H1 (cell line): ENCODE data around the gene STAT1. TPM values are rescaled to one million over a fixed set of nuclear protein-coding genes. Genes with fewer than 3 reads are reported as not detected.

Experiments
- CTCF ChIA-PET: fragments of 300-600 bp; sonication (Branson Sonifier 250); formaldehyde crosslinking; loops from one replicate; lab custom pipeline; 2021; ENCODE audit not compliant: partially characterized antibody; lab: Charles Lee
- POLR2A ChIA-PET: fragments of 300-600 bp; sonication (Branson Sonifier 250); formaldehyde crosslinking; loops from one replicate; lab custom pipeline; 2021; ENCODE audit warnings: inconsistent platforms; ENCODE audit not compliant: partially characterized antibody; lab: Charles Lee
- DNase-seq, 2 experiments: peaks; one replicate each; pipeline versions ENCODE4 v3.0.0 to v3.0.0-alpha.2; 2010 to 2022; ENCODE audit warnings: low spot score in 2 of 2, low read depth in 1 of 2, mixed read lengths in 1 of 2
- FAIRE-seq: peaks from 2 replicates; lab custom pipeline; 2011; peaks lifted over from hg19 to GRCh38; lab: Jason Lieb, UNC
- H2AFZ ChIP-seq: 2 replicates; pipeline ENCODE4 v1.8.1; 2012; ENCODE audit warnings: low read length, inconsistent platforms
- H2AK5ac ChIP-seq: 2 replicates; pipeline ENCODE4 v1.6.1; 2013; ENCODE audit warnings: low read depth, low read length
- H2BK120ac ChIP-seq: replicated peaks from 2 replicates; pipeline ENCODE3; 2013; ENCODE audit warnings: low read depth, low read length, inconsistent platforms
- H2BK12ac ChIP-seq: 2 replicates; pipeline ENCODE4 v1.6.1; 2013; ENCODE audit warnings: low read depth, low read length
- H2BK15ac ChIP-seq: 2 replicates; pipeline ENCODE4 v1.6.1; 2013; ENCODE audit warnings: low read length
- H2BK20ac ChIP-seq: 2 replicates; pipeline ENCODE4 v1.6.1; 2013; ENCODE audit warnings: low read length
- H2BK5ac ChIP-seq: 2 replicates; pipeline ENCODE4 v1.6.1; 2013; ENCODE audit warnings: low read depth, low read length
- H3K14ac ChIP-seq: 2 replicates; pipeline ENCODE4 v1.6.1; 2013; ENCODE audit warnings: inconsistent platforms; ENCODE audit not compliant: insufficient read length
- H3K18ac ChIP-seq: 2 replicates; pipeline ENCODE4 v1.6.1; 2013; ENCODE audit warnings: low read length; ENCODE audit errors: extremely low read depth
- H3K23ac ChIP-seq: 2 replicates; pipeline ENCODE4 v1.6.1; 2013; ENCODE audit warnings: inconsistent platforms; ENCODE audit not compliant: insufficient read length
- H3K23me2 ChIP-seq: 2 replicates; pipeline ENCODE4 v1.6.1; 2013; ENCODE audit warnings: low read depth, low read length
- H3K27ac ChIP-seq: 2 replicates; pipeline ENCODE4 v1.6.1; 2011; ENCODE audit warnings: low read depth, low read length, inconsistent platforms
- H3K27me3 ChIP-seq, 4 experiments: replicated peaks in 1 of 4; 1 replicate in 1 of 4; 2 replicates in 3 of 4; pipeline versions ENCODE4 v1.6.1 to v1.8.1; 2011 to 2013; ENCODE audit warnings: low read length in 3 of 4, mild to moderate bottlenecking in 3 of 4, inconsistent platforms in 2 of 4, mixed read lengths in 2 of 4, moderate library complexity in 1 of 4; ENCODE audit not compliant: control insufficient read depth in 3 of 4, insufficient read depth in 3 of 4; ENCODE audit errors: extremely low read depth in 1 of 4
- H3K36me3 ChIP-seq, 4 experiments: 2 replicates each; pipeline versions ENCODE4 v1.6.1 to v1.8.1; 2011 to 2013; ENCODE audit warnings: mild to moderate bottlenecking in 4 of 4, low read length in 3 of 4, moderate library complexity in 2 of 4, control low read depth in 1 of 4, inconsistent platforms in 1 of 4; ENCODE audit not compliant: insufficient read depth in 4 of 4, control insufficient read depth in 2 of 4
- H3K4ac ChIP-seq: replicated peaks from 2 replicates; pipeline ENCODE3; 2013; ENCODE audit warnings: low read length, low read depth, mixed read lengths, inconsistent platforms; ENCODE audit not compliant: insufficient read length
- H3K4me1 ChIP-seq, 4 experiments: replicated peaks in 1 of 4; 1 replicate in 1 of 4; 2 replicates in 3 of 4; pipeline versions ENCODE4 v1.6.1 to v1.8.1; 2011 to 2013; ENCODE audit warnings: low read length in 3 of 4, inconsistent platforms in 2 of 4, mixed read lengths in 1 of 4; ENCODE audit not compliant: insufficient read depth in 4 of 4, control insufficient read depth in 3 of 4
- H3K4me2 ChIP-seq, 2 experiments: 2 replicates each; pipeline versions ENCODE4 v1.6.1 to v1.8.1; 2011 to 2013; ENCODE audit warnings: low read depth in 2 of 2, low read length in 2 of 2, control low read depth in 1 of 2, inconsistent platforms in 1 of 2, mild to moderate bottlenecking in 1 of 2; ENCODE audit not compliant: insufficient read depth in 1 of 2
- H3K4me3 ChIP-seq, 4 experiments: fragments of 200-600, 300-600 bp in 1 of 4; sonication (generic), shearing (Covaris generic), sonication (Bioruptor Twin) in 1 of 4; 2 replicates each; pipeline versions ENCODE4 v1.5.1 to v1.8.1; 2011 to 2016; ENCODE audit warnings: low read length in 4 of 4, low read depth in 3 of 4, control low read depth in 2 of 4, inconsistent platforms in 2 of 4, mild to moderate bottlenecking in 2 of 4, mixed read lengths in 1 of 4, moderate library complexity in 1 of 4; ENCODE audit not compliant: insufficient read depth in 2 of 4; ENCODE audit errors: extremely low read depth in 1 of 4
- H3K56ac ChIP-seq: replicated peaks from 2 replicates; pipeline ENCODE3; 2013; ENCODE audit warnings: low read depth, mild to moderate bottlenecking, mixed read lengths, low read length, inconsistent platforms; ENCODE audit not compliant: insufficient read length
- H3K79me1 ChIP-seq: 2 replicates; pipeline ENCODE4 v1.6.1; 2013; ENCODE audit warnings: low read depth, low read length, control low read depth
- H3K79me2 ChIP-seq, 2 experiments: 2 replicates each; pipeline versions ENCODE4 v1.6.1 to v1.8.1; 2012 to 2013; ENCODE audit warnings: low read length in 2 of 2, mild to moderate bottlenecking in 2 of 2, inconsistent platforms in 1 of 2; ENCODE audit not compliant: insufficient read depth in 2 of 2, control insufficient read depth in 1 of 2
- H3K9ac ChIP-seq, 4 experiments: replicated peaks in 1 of 4; 1 replicate in 1 of 4; 2 replicates in 3 of 4; pipeline versions ENCODE4 v1.6.1 to v1.8.1; 2011 to 2013; ENCODE audit warnings: low read depth in 3 of 4, low read length in 3 of 4, control low read depth in 2 of 4, mild to moderate bottlenecking in 2 of 4, moderate library complexity in 2 of 4, inconsistent platforms in 1 of 4; ENCODE audit errors: extremely low read depth in 1 of 4
- H3K9me3 ChIP-seq, 2 experiments: 2 replicates each; pipeline versions ENCODE4 v1.6.1 to v1.8.1; 2012 to 2013; ENCODE audit warnings: mild to moderate bottlenecking in 2 of 2, moderate library complexity in 2 of 2, control low read depth in 1 of 2, inconsistent platforms in 1 of 2, low read depth in 1 of 2, low read length in 1 of 2, mixed read lengths in 1 of 2; ENCODE audit not compliant: insufficient read depth in 2 of 2
- H4K20me1 ChIP-seq, 2 experiments: replicated peaks in 1 of 2; 2 replicates each; pipeline versions ENCODE3 to v1.8.1; 2011 to 2013; ENCODE audit warnings: inconsistent platforms in 2 of 2, low read length in 2 of 2, mild to moderate bottlenecking in 1 of 2; ENCODE audit not compliant: insufficient read depth in 2 of 2, control insufficient read depth in 1 of 2
- H4K5ac ChIP-seq: 2 replicates; pipeline ENCODE4 v1.6.1; 2013; ENCODE audit warnings: low read length, low read depth, mixed read lengths, inconsistent platforms; ENCODE audit not compliant: insufficient read length
- H4K8ac ChIP-seq: 2 replicates; pipeline ENCODE4 v1.8.0; 2013; ENCODE audit warnings: mild to moderate bottlenecking, moderate library complexity, low read length, inconsistent platforms; ENCODE audit not compliant: insufficient read depth; ENCODE audit errors: extremely low read depth
- H4K91ac ChIP-seq: replicated peaks from 2 replicates; pipeline ENCODE3; 2013; ENCODE audit warnings: low read length, mixed read lengths, inconsistent platforms; ENCODE audit not compliant: insufficient read length
- CBX8 ChIP-seq: fragments of 300-800, 300-1000 bp; sonication (generic); IDR thresholded peaks from 2 replicates; pipeline ENCODE4 v1.7.1; 2016; ENCODE audit warnings: low read depth, low read length, borderline replicate concordance
- CHD2 ChIP-seq: IDR thresholded peaks from 2 replicates; pipeline ENCODE4 v1.6.1; 2012; ENCODE audit warnings: low read length, improper control_type of control experiment
- CTBP2 ChIP-seq: IDR thresholded peaks from 2 replicates; pipeline ENCODE4 v1.7.0; 2011; ENCODE audit warnings: borderline replicate concordance, mild to moderate bottlenecking, moderate library complexity, mixed read lengths, low read length; ENCODE audit not compliant: insufficient read depth, insufficient read length
- EP300 ChIP-seq, 2 experiments: IDR thresholded peaks; 1 replicate in 1 of 2; 2 replicates in 1 of 2; pipeline ENCODE4 v1.6.1; 2011 to 2012; ENCODE audit warnings: low read depth in 2 of 2, low read length in 2 of 2, mild to moderate bottlenecking in 2 of 2, borderline replicate concordance in 1 of 2, inconsistent platforms in 1 of 2, moderate library complexity in 1 of 2
- JUN ChIP-seq: IDR thresholded peaks from 2 replicates; pipeline ENCODE4 v1.6.1; 2011; ENCODE audit warnings: low read depth, mild to moderate bottlenecking, improper control_type of control experiment, low read length
- KDM5A ChIP-seq: fragments of 200-600 bp; IDR thresholded peaks from 2 replicates; pipeline ENCODE4 v1.7.1; 2012; ENCODE audit warnings: mild to moderate bottlenecking, low read length, inconsistent platforms, mixed read lengths
- PHF8 ChIP-seq: fragments of 200-600 bp; sonication (generic); conservative IDR thresholded peaks from 2 replicates; pipeline ENCODE4 v1.7.1; 2012; ENCODE audit warnings: low read depth, mild to moderate bottlenecking, inconsistent platforms, low read length, moderate library complexity
- POU5F1 ChIP-seq: IDR thresholded peaks from 2 replicates; pipeline ENCODE4 v1.6.1; 2011; ENCODE audit warnings: low read depth, mild to moderate bottlenecking, low read length, moderate library complexity
- SP1 ChIP-seq: IDR thresholded peaks from 2 replicates; pipeline ENCODE4 v1.6.1; 2011; ENCODE audit warnings: low read depth, low read length
- SRF ChIP-seq: IDR thresholded peaks from 2 replicates; pipeline ENCODE4 v1.6.1; 2011; ENCODE audit warnings: mild to moderate bottlenecking, low read depth, low read length, moderate library complexity
- TBP ChIP-seq: IDR thresholded peaks from 2 replicates; pipeline ENCODE4 v1.6.1; 2011; ENCODE audit warnings: low read depth, low read length, improper control_type of control experiment
- WGBS, 2 experiments: shearing (Covaris generic) in 1 of 2; methylation state at CpG; one replicate each; pipeline versions ENCODE4 v1.1.6 to v1.1.7; 2013 to 2015; ENCODE audit warnings: low lambda C conversion rate in 2 of 2, mixed read lengths in 2 of 2, inconsistent platforms in 1 of 2, low coverage in 1 of 2, missing lambda C conversion rate in 1 of 2; ENCODE audit not compliant: insufficient replicate concordance in 2 of 2, insufficient coverage in 1 of 2, insufficient read length in 1 of 2; ENCODE audit errors: extremely low coverage in 1 of 2, missing lambda C conversion rate in 1 of 2; 5-methylcytosine and 5-hydroxymethylcytosine counted together
- polyA plus RNA-seq, 7 experiments: library from polyadenylated mRNA; depleted of rRNA in 3 of 7; stranded (reverse) in 5 of 7; unstranded in 2 of 7; fragments of >200 nt in 5 of 7; fragments of 200-250 nt in 2 of 7; gene quantifications; 1 replicate in 5 of 7; 2 replicates in 1 of 7; 4 replicates in 1 of 7; pipeline versions ENCODE4 v1.2.1 to v1.2.3, GENCODE V29; 2011 to 2013; ENCODE audit warnings: missing spikeins in 2 of 7, mixed read lengths in 2 of 7
- total RNA-seq: library from RNA; stranded (reverse); fragmentation: NEBNext Ultra II Directional; extraction: Animal tissue kit (Norgen Biotek cat#: 25700); gene quantifications from 2 replicates; pipeline ENCODE4 v1.2.1, GENCODE V29; 2021

The STAT1 gene
- total and polyA plus RNA-seq, 2 of the 8 experiments (the other 6 are each of a cell fraction or from before 2014, with no cell fraction given), result 20.3 to 43.0 TPM

GRCh38 chr2:190972846-190973245 lies 41.1 kb downstream of the STAT1 start:
- H3K23ac ChIP-seq, result no peak overlapping the region
- H3K4me1 ChIP-seq, result no peaks in the 10 kb centered on the region
- H4K5ac ChIP-seq, result no peak overlapping the region
- no peaks in the 10 kb centered on the region for H3K9me3 ChIP-seq
- no peak overlapping the region for H2BK120ac ChIP-seq
- no peaks in the 10 kb centered on the region for H3K27me3 ChIP-seq
- peaks cover 19 to 72% (median 65%) of the 10 kb centered on the region in 4 experiments for H3K36me3 ChIP-seq
- FAIRE-seq, result no peak
- no peak overlapping the region for H3K4me3 ChIP-seq
- no peak overlapping the region for H2AK5ac ChIP-seq
- WGBS, 2 experiments, result 86% methylated on average over 3 of the region's 3 CpGs; no CpG with 5 or more reads in 1 of the 2 experiments
- TF ChIP-seq CTBP2, result no peak
- no peak for TF ChIP-seq PHF8
- TF ChIP-seq SRF, result no peak
- TF ChIP-seq TBP, result no peak
- no peak for TF ChIP-seq CBX8
- TF ChIP-seq CHD2, result no peak
- no peak for TF ChIP-seq KDM5A
- no peak for TF ChIP-seq EP300 (IDR thresholded peaks at IDR 0.05; ENCODE audit: borderline replicate concordance in 1 of 2, low read depth in 2 of 2, low read length in 2 of 2)
- TF ChIP-seq SP1, result no peak
- TF ChIP-seq JUN, result no peak
- no peak for TF ChIP-seq POU5F1
- TF ChIP-seq, all 59 proteins: peak for 0
- no peaks in the 10 kb centered on the region for H3K23me2 ChIP-seq
- H4K91ac ChIP-seq, result no peak overlapping the region
- H3K27ac ChIP-seq, result no peak overlapping the region
- H3K56ac ChIP-seq, result no peak overlapping the region
- ChIA-PET CTCF (interaction anchor here (0.6 to 1.1 kb wide), 4 partner anchors 9 to 165 kb away, joined by 3 to 4 read pairs (median 4); no protein-coding TSS in a partner anchor), POLR2A (no interaction called here)
- no peak overlapping the region for H4K8ac ChIP-seq
- no peak overlapping the region for H2AFZ ChIP-seq
- H2BK15ac ChIP-seq, result no peak overlapping the region
- no peak overlapping the region for H2BK12ac ChIP-seq
- no peak for DNase-seq
- H3K18ac ChIP-seq, result no peak overlapping the region
- no peak overlapping the region for H3K4me2 ChIP-seq
- H3K14ac ChIP-seq, result no peak overlapping the region
- H4K20me1 ChIP-seq, result no peaks in the 10 kb centered on the region
- no peak overlapping the region for H3K9ac ChIP-seq
- H3K79me2 ChIP-seq, result no peaks in the 10 kb centered on the region
- H2BK20ac ChIP-seq, result no peak overlapping the region
- no peak overlapping the region for H2BK5ac ChIP-seq
- no peak overlapping the region for H3K4ac ChIP-seq
- H3K79me1 ChIP-seq, result no peaks in the 10 kb centered on the region
